Calu3 (cell line): ENCODE measurements around the gene NR5A1. TPM values are rescaled to one million over a fixed set of nuclear protein-coding genes. Genes with fewer than 3 reads are reported as not detected.

ENCODE experiments used
- BruUV-seq: library from RNA; stranded (reverse); fragments of 400-500 nt; replicated peaks from 2 replicates; lab custom pipeline; 2021; lab: Mats Ljungman, UMichigan
- CTCF ChIA-PET: fragments of 300-600 bp; sonication (Branson Sonifier 250); formaldehyde crosslinking; loops from one replicate; lab custom pipeline; 2022; ENCODE audit warnings: antibody characterized with exemption; lab: Charles Lee
- DNase-seq: peaks from one replicate; pipeline ENCODE4 v3.0.0; 2022
- H3K27ac Mint-ChIP-seq: one replicate; pipeline ENCODE4 v1.8.0; 2022; ENCODE audit warnings: mixed read lengths; ENCODE audit not compliant: unreplicated experiment
- H3K27me3 Mint-ChIP-seq: one replicate; pipeline ENCODE4 v1.8.0; 2022; ENCODE audit warnings: mixed read lengths; ENCODE audit not compliant: unreplicated experiment
- H3K36me3 Mint-ChIP-seq: one replicate; pipeline ENCODE4 v1.8.0; 2022; ENCODE audit warnings: mild to moderate bottlenecking, moderate library complexity, mixed read lengths; ENCODE audit not compliant: insufficient read depth, unreplicated experiment
- H3K4me1 Mint-ChIP-seq: one replicate; pipeline ENCODE4 v1.8.0; 2022; ENCODE audit warnings: mild to moderate bottlenecking, low read depth, mixed read lengths; ENCODE audit not compliant: unreplicated experiment
- H3K4me3 Mint-ChIP-seq: one replicate; pipeline ENCODE4 v1.8.0; 2022; ENCODE audit warnings: mild to moderate bottlenecking, low read depth, moderate library complexity, mixed read lengths; ENCODE audit not compliant: unreplicated experiment
- H3K9me3 Mint-ChIP-seq: one replicate; pipeline ENCODE4 v1.8.0; 2022; ENCODE audit warnings: low read depth, mixed read lengths; ENCODE audit not compliant: unreplicated experiment
- intact Hi-C: fragments of 100-400 bp; cut with micrococcal nuclease; formaldehyde crosslinking; loops from one replicate; pipeline ENCODE4 v1.10.0; 2022; ENCODE audit not compliant: unreplicated experiment
- total RNA-seq: library from RNA; stranded (reverse); gene quantifications from 2 replicates; pipeline ENCODE4 v1.2.3, GENCODE V29; 2022
- TF ChIP-seq, protein P1 (sequence below): fragments of 200-600 bp; IDR thresholded peaks from one replicate; pipeline ENCODE4 v1.8.0; 2022; ENCODE audit warnings: antibody characterized with exemption; ENCODE audit not compliant: unreplicated experiment

Gene NR5A1
- total RNA-seq, 1 experiment from 2014 or later = not detected

GRCh38 chr9:124495126-124496074, 11.8 kb downstream of the NR5A1 start:
- CTCF ChIA-PET = no interaction called here
- no peak for DNase-seq
- no TSS peak for BruUV-seq
- Mint-ChIP-seq H3K9me3 (no peaks in the 10 kb centered on the region), H3K4me1 (no peaks in the 10 kb centered on the region), H3K27me3 (peaks cover 91% of the 10 kb centered on the region), H3K4me3 (no peak overlapping the region), H3K36me3 (peaks cover 3% of the 10 kb centered on the region), H3K27ac (no peak overlapping the region)
- intact Hi-C loops = no loop called here
- TF ChIP-seq, protein P1, sequence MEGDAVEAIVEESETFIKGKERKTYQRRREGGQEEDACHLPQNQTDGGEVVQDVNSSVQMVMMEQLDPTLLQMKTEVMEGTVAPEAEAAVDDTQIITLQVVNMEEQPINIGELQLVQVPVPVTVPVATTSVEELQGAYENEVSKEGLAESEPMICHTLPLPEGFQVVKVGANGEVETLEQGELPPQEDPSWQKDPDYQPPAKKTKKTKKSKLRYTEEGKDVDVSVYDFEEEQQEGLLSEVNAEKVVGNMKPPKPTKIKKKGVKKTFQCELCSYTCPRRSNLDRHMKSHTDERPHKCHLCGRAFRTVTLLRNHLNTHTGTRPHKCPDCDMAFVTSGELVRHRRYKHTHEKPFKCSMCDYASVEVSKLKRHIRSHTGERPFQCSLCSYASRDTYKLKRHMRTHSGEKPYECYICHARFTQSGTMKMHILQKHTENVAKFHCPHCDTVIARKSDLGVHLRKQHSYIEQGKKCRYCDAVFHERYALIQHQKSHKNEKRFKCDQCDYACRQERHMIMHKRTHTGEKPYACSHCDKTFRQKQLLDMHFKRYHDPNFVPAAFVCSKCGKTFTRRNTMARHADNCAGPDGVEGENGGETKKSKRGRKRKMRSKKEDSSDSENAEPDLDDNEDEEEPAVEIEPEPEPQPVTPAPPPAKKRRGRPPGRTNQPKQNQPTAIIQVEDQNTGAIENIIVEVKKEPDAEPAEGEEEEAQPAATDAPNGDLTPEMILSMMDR = no peak

DNA sequence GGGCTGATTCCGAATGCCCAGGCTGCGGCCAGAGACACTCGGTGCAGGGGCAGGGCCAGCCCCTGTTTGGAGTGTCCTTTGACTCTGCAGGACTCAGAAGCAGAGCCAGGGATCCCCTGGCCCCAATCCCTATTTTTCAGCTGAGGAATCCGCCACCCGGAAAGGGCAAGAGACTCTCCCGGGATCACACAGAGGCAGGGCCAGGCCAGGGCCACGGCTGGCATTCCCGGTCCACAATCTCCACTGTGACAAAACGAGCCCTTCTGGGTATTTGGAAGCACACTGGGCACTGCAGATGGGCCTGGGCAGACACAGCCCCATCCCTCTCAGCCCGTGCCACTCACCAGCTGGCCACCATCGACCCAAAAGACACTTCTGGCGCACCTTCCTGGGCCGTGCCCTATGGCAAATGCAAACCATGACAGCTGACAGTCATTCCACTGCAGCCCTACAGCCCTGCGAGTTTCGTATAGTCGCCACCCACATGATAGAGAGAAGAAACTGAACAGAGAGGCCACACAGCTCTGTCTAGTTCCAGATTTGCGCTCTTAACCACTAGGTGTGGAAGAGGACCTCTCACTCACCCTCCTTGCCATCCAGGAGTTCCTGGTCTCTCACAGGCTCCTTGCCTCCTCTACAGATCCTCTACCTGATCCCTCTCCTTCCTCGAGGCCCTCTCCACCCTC, 13.3 kb downstream of the NR5A1 start:
- peaks cover 3% of the 10 kb centered on the region for H3K36me3 Mint-ChIP-seq
- BruUV-seq = no TSS peak
- H3K27me3 Mint-ChIP-seq = peaks cover 91% of the 10 kb centered on the region
- H3K4me1 Mint-ChIP-seq = no peaks in the 10 kb centered on the region
- no peak overlapping the region for H3K4me3 Mint-ChIP-seq
- intact Hi-C loops = no loop called here
- no peak overlapping the region for H3K27ac Mint-ChIP-seq
- CTCF ChIA-PET = no interaction called here
- TF ChIP-seq, protein P1 = no peak
- no peaks in the 10 kb centered on the region for H3K9me3 Mint-ChIP-seq
- DNase-seq = no peak

DNA sequence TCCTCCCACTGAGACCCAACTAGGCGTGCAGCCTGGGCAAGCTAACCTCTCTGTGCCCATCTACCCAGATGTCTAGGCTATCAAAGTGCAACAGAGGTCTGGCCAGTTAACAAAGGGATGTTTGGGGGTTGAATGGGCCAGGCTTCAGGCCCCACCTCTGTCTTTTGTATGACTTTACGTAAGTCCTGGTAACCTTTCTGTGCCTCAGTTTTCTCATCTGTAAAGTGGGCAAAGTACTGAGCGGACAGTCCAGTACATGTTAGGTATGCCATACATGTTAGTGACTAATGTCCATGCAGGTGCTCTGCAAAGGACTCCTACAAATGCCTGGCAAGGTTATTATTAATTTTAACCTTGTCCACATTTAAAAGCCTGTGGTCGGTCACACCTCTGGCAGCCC, 14.0 kb downstream of the NR5A1 start:
- CTCF ChIA-PET = no interaction called here
- peaks cover 3% of the 10 kb centered on the region for H3K36me3 Mint-ChIP-seq
- TF ChIP-seq, protein P1 = no peak
- no peaks in the 10 kb centered on the region for H3K4me1 Mint-ChIP-seq
- no TSS peak for BruUV-seq
- no peak overlapping the region for H3K4me3 Mint-ChIP-seq
- DNase-seq = no peak
- no peaks in the 10 kb centered on the region for H3K9me3 Mint-ChIP-seq
- intact Hi-C loops = no loop called here
- no peak overlapping the region for H3K27ac Mint-ChIP-seq
- H3K27me3 Mint-ChIP-seq = peaks cover 94% of the 10 kb centered on the region

DNA sequence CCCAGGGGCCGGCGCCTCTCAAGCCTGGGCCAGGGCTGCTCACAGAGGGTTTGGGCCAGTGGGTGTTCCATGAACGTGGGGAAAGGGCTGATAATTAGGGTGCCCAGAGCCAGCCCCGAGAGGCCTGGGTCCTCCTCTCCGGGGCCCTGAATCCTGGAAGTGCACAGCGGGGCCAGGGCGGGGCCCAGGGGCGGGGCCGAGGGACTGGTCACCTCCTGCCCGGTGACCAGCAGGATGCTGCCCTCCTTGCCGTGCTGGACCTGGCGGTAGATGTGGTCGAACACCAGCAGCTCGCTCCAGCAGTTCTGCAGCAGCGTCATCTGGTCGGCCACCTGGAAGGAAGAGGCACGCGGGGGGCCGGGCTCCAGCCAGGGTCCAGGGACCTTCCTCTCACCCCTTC, 14.4 kb downstream of the NR5A1 start:
- BruUV-seq = no TSS peak
- no peaks in the 10 kb centered on the region for H3K4me1 Mint-ChIP-seq
- CTCF ChIA-PET = no interaction called here
- intact Hi-C loops = no loop called here
- H3K27me3 Mint-ChIP-seq = peaks cover 94% of the 10 kb centered on the region
- H3K9me3 Mint-ChIP-seq = no peaks in the 10 kb centered on the region
- TF ChIP-seq, protein P1 = no peak
- no peak overlapping the region for H3K4me3 Mint-ChIP-seq
- peaks cover 3% of the 10 kb centered on the region for H3K36me3 Mint-ChIP-seq
- no peak overlapping the region for H3K27ac Mint-ChIP-seq
- DNase-seq = no peak
